NCI-H1930 (cell line): ENCODE data around the gene SYS1.

Source experiments
- DNase-seq, 2 experiments: peaks; one replicate each; lab custom pipeline; 2025; lab: John Stamatoyannopoulos, UW

The SYS1 gene

DNA sequence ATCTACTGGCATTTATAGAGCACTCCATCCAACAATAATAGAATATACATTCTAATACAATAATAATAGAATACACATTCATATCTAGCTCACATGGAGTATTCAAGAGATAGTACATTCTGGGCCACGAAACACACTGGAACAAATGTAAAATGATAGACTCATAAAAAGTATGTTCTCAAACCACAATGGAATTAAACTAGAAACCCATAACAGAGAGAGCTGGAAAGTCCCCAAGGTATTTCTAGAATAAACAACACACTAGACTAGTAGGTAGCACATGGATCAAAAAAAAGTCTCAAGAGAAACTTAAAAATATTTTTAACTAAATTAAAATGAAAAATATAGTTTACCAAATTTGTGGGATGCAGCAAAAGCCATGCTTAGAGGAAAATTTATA lies 24.3 kb downstream of the SYS1 start:
- DNase-seq, result no peak

DNA sequence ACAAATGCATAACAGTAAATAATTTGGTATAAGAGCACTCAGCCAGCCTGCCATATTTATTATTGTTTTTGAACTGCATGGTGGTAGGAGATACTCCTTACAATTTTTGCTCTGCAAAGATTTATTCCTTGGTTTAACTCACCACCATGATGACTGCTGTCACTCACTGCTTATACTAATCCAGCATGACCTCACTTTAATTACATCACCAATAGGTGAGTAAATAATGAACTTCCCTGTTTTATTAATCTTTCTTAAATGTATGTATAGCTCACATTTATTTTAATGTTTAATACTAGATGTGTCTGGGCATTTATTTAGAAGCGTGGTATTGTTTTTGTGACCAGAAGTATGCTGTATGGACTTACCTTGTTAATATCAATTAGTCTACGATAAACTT lies 28.0 kb downstream of the SYS1 start:
- no peak for DNase-seq

DNA sequence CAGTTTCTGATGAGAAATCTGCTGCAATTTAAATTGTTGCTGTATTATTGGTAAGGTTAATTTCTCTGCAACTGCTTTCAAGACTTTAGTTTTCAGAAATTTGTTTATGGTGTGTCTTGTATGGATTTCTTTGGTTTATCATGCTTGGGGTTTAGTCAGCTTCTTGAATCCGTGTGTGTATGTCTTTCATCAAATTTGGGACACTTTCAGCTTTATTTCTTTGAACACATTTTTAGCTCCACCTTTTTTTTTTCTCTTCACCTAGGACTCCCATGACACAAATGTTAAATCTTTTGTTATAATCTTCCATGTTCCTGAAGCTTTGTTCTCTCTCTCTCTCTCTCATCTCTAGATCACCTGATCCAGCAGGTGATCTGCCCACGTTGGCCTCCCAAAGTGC lies 28.6 kb downstream of the SYS1 start:
- no peak for DNase-seq

DNA sequence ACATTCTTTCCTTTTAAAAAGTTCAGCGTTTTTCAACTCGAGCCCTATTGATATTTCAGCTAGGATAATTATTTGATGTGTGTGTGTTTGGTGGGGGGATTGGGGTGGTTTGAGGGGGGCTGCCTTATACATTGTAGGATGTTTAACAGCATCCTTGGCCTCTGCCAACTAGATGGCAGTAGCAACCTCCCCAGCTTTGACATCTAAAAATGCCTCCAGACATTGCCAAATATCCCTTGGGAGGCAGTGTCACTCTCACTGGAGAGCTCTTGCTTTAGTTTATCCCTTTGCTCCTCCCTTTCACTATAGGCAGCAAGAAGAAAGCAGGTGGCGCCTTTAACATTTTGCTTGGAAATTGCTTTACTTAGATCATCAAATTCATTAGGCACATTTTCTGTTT lies 29.8 kb downstream of the SYS1 start:
- DNase-seq, result no peak

DNA sequence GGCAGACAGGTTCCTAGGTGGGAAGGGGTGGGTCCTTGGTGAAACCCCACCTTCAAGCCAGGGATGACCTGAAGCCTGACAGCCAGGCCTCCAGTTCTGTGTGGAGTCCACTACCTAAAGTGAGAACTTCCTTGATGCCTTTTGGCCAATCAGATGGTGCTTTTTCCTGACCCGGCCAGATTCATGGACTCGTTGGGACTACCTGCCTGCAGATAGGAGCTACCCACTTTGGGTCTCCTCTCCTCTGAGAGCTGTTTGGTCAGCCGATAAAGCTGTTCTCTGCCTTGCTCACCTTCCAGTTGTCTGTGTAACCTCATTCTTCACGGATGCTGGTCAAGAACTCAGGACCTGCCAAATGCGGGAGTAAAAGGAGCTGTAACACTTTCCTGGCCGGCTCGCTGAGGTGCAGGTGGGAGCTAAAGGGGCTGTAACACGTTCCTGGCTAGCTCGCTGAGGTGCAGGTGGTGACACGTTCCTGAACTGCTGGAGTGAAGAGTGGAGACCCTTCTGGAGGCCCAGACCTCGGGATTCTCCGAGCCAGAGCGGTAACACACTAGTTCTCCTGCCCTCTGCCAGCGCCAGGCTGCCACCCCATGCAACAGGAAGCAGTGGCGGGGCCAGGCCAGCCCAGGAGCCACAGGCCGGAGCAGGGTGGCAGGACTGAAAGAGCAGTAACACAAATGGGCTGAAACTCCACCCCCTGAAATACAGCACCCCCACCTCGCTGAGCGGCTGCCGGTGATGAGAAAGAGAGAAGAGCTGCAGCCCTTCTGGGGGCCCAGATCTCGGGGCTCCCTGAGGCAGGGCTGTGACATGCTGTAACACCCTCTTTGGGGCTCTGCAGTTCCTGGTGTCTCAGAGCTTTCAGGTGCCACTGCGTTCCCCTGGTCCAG lies 31.5 kb downstream of the SYS1 start:
- DNase-seq, result no peak

DNA sequence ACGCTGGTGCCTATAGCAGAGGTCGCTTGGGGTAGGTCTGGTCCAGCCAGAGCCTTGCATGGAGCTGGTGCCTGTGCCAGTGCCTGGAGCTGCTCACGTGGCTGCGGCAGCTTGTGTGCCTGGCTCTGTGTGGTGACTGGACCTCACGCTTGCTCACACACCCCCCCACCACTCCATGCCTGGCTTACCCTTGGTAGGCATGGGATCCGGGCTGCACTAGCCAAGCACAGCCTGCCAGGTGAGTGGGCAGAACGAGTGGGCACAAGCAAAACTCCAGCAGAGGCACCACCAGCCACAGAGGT lies 32.1 kb downstream of the SYS1 start:
- no peak for DNase-seq

DNA sequence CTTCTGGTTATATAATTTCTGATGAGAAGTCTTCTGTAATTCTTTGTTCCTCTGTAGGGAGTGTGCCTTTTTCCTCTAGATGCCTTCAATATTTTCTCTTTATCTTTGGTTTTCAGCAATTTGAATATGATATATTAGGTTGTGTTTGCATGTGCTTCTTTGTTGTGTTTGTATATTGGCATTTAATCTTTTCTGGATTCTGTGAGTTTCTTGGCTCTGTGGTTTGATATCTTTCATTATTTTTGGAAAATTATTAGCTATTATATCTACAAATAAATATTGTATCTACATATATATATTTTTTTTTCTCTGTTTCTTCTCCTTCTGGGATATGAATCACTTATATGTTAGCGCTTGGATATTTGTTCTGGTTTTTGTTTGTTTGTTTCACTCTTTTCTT lies 36.1 kb downstream of the SYS1 start:
- no peak for DNase-seq

DNA sequence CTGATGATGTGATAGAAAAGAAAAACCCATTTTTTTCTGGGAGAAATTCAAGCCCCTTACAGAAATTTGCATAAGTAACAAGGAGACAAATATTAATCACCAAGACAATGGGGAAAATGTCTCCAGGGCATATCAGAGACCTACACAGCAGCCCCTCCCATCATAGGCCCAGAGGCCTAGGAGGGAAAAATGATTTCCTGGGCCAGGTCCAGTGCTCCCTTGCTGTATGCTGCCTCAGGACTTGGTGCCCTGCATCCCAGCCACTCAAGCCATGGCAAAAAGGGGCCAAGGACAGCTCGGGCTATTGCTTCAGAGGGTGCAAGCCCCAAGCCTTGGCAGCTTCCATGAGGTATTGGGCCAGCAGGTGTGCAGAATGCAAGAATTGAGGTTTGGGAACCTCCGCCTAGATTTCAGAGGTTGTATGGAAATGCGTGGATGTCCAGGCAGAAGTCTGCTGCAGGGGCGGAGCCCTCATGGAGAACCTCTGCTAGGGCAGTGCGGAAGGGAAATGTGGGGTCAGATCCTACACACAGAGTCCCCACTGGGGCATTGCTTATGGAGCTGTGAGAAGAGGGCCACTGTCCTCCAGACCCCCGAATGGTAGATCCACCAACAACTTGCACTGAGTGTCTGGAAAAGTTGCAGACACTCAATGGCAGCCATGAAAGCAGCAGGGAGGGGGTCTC lies 37.5 kb downstream of the SYS1 start:
- no peak for DNase-seq

DNA sequence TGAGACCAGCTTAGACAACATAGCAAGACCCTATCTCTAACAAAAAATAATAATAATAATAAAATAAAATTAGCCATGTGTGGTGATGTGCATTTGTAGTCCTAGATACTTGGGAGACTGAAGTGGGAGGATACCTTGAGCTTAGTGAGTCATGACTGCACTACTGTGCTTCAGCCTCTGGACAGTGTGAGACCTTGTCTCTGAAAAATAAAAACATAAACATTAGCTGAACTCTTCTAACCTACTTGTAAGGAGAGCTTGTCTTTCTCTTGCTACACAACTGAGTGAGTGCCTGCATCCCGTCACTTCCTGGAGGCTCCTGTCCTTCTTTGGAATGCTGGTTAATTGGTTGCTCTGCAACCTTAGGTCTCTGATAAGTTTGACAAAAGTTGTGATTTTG lies 40.0 kb downstream of the SYS1 start:
- DNase-seq, result no peak

DNA sequence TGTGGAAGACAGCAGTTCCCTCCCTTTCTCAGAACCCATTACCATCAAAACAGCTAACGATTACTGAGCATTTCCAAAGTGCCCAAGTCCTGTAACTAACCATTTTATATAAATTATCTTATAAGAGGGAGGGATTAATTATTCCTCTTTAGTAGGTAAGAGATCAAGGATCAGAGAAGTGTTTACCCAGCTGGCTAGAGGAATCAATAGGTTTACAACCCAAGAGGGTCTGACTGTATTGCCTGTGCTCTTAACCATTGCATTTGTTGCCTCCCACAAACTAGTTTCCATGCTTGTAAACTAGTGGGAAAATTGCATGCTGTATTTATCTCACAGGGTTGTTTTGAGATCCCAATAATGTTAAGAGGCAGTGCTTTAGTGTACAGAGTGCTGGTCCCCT lies 41.5 kb downstream of the SYS1 start:
- no peak for DNase-seq

DNA sequence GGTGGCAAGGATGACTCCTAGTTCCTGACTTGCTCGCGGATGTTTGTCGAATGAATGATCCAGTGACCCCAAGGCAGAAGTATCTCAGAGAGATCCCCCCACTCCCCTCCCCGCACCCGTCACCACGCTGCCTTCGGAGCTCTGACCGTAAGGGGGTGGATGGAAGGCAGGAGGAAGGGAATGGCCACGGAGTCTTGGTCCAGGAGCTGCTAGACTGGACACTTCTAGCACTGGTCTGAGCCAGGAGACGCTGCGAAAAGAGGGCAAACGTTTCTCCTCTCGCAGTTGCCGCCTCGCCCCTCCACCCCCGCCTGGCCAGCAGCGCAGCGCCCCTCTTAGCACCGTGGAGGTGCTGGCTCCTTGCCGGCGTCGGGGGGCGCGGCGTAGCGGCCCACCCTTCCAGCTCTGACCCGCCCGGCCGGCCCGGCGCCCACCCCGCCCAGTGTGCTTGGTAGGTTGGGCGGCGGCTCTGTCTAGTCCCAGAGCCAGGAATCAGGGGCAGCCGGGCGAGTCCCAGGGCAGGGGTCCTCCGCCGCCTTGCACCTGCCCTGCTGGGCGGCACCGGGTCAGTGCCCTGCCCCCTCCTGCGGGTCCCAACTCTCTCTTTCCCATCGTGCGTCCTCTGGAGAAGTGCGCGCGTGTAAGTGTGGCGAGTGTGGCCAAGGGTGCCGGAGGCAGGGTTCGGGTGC lies 42.8 kb downstream of the SYS1 start:
- DNase-seq, result peak in 1 of 2 experiments; percentile 26

DNA sequence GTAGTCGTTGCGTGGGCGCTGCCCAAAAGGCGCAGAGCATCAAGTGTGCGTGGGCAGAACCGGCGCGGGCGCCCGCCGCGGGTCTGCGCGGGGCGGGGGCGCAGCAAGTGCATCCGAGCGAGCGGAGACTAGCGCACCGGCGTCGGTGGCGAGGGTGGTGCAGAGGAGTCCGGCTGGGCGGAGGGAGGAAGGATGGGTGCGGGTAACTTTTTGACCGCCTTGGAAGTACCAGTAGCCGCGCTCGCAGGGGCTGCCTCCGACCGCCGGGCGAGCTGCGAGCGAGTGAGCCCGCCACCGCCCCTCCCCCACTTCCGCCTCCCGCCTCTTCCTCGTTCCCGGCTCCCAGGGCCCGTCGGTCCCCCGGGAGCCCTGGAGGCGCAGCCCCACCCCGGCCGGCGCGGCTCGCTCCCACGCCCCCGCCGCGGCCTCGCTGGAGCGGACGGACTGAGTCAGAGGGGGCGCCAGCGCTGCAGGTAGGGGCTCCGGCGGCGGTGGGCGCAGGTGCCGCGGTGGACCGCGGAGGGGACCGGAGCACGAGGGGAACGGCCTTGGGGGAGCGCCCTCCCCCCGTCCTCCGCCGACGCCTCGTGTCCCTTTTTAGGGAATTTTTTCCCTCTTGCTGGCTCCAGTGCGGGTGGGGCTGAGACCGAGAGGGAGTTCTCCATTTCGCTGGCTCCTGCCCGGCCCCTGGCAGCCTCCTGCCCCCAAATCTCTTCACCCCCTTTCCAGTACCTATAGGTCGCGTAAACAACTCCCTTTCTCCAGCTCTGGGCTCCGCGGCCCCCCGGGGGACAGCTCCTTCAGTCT lies 43.5 kb downstream of the SYS1 start:
- DNase-seq, result peak; percentile 73 to 80

DNA sequence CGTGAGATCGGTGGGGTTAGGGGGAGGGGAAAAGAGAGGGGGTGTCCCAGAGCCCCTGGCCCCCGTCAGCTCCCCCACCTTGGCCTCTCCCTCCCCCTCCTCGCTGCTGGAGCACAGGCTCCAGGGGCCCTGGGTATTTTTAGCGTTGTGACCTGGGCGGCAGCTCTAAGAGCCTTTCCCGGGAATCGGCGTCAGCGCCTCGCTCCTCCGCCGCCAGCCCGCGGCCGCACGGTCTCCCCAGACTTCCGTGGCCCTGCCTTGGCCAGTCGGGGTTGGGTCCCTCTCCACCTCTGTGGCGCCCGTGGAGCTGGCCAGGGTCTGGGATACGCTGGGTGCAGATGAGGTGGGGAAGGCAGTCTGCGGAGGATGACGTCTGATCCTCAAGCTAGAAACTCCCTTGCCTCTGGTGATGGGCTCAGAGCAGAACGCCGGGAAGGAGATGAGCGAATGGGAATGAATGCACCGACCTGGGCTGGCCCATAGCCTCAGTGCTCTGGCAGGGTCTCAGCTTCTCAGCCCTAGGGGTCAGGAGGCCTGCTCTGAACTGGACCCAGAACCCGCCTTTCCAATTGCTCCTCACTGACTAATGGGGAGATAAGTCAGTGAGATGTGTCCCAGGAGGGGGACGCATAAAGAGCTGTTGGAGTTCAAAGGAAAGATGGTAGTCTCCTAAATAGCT lies 44.2 kb downstream of the SYS1 start:
- DNase-seq, result no peak

DNA sequence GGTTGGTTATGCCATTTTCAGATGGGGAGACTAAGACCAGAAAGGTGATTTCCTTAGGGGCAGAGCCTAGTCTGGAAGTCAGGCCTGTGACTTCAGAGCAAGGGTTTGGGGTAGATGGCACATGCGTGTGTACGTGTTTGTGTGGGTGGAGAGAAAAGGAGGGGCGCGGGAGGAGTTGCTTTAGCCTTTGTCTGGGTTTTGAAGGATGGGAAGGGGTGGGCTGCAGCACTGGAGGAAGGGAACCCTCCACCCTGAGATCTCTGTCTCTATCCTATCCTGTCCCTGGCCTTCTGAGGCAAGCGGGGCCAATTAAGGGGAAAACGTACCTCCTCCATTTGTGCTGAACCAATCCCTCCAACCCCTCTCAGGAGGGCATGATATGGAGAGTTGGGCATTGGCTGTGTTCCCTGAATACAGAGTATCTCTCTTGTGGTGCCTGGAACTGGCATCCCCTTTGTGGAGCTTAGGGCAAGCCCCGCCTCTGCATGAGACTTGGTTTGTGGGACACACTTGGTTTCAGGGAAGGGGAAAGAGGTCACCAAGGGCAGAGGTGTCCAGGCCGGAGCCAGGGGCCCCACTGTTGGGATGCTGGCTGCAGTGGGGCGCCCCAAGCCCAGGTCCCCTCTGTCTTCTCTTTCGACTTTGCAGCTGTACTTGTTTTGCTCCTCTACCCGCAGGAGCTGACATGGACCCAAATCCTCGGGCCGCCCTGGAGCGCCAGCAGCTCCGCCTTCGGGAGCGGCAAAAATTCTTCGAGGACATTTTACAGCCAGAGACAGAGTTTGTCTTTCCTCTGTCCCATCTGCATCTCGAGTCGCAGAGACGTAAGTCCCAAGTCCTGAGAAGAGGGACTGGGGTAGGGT lies 45.1 kb downstream of the SYS1 start, which contains the start of gene DBNDD2:
TSS of gene DBNDD2 (plus strand) at position 507 of the 863 bp plus-strand sequence. CDS start at position 686, 179 bp downstream.
- DNase-seq, result no peak

DNA sequence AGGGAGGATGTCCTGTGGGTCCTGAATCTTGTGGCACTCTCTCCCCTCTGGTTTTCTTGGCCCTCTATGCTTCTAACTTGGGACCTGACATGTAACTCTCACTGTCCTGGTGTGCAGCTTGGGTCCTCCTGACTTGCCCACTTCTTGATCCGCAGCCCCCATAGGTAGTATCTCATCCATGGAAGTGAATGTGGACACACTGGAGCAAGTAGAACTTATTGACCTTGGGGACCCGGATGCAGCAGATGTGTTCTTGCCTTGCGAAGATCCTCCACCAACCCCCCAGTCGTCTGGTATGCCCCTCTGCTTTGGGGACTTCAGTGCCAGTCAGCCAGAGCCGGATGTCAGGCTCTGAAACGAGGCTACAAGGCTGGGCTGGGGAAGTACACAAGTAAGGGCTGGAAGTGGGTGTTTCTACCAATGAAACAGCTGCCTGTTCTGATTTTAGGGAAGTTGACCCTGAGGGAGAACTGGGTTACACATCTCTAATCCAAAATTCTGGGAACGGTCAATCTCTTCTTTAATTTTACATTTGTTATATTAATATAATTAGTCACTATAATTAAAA lies 45.8 kb downstream of the SYS1 start:
- no peak for DNase-seq

DNA sequence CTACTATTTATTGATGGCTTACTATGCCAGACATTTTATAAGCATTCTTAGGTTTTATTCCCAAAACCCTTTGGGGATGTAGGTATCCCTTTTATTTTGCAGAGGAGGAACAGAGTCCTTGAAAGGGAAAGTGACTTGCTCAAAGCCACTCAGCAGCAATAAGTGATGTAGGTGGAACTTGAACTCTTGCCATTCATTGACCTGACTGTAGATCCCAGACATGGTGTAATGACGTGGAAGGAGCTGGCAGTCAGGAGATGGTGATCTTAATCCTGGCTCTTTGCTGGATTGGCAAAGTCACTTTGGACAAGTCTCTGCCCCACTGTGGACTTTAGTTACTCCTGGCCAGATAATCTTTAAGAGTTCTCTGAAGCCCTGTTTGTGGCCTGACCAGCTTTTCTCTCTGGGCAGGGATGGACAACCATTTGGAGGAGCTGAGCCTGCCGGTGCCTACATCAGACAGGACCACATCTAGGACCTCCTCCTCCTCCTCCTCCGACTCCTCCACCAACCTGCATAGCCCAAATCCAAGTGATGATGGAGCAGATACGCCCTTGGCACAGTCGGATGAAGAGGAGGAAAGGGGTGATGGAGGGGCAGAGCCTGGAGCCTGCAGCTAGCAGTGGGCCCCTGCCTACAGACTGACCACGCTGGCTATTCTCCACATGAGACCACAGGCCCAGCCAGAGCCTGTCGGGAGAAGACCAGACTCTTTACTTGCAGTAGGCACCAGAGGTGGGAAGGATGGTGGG lies 46.7 kb downstream of the SYS1 start:
- DNase-seq, result no peak

DNA sequence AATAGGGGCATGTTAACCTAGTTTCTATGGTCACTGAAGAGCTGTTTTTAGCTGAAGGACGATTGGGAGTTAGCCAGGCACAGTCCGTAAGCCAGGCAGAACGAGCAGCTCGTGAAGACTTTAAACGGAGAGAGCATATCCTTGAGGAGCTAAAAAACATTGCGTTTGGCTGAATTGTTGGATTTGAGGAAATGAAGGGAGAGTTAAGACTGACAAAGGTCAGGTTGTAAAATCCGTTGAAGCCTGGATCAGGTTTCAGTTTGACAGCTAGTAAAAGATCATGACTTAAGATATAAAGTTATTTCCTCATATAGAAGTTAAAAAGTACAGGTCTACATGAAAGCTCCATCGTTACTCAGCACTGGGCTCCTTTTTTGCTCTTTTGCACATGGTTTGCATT lies 47.9 kb downstream of the SYS1 start:
- no peak for DNase-seq

DNA sequence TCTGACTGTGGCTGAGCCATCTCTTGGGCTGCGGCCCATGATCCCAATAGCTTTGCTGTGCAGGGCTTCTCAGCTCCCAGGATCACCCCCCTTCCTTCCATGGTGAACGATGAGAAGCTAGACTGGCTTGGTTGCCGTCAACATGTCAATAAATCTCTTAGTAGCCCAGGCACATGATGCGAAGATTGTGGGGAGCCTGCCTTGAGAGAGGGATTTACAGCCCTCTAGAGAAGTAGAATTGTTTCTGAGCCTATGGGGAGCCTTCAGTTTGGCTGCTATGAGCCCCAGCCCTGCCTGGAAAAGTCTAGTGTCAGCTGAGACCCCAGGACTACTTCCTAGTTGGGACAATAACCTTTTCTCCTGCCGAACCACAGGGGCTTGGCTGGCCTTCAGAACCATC lies 49.7 kb downstream of the SYS1 start:
- no peak for DNase-seq

DNA sequence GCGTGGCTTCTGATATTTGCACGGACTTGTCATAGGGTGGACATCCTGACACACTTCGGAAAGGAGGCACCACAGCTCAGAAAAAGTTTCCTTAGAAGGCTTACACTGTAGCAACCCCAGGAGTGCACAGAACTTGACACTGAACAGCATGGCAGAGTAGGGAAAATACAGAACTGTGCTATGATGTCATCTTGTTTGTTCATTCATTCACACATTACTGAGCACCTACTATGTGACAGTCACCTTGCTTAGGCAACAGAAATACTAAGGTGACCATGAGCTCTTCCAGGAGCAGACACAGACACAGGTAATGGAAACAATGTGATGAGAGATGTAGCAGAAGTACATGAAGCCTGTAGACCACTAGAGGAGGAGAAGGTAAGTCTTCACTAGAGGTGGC lies 50.5 kb downstream of the SYS1 start:
- no peak for DNase-seq
